GM21367 (cell line): Measurements from ENCODE around the gene GTF2A2.

ENCODE experiments used
- ATAC-seq: cut with Tn5 transposase; IDR thresholded peaks from one replicate; pipeline ENCODE4 v1.9.1; 2021; ENCODE audit not compliant: unreplicated experiment

The GTF2A2 gene

DNA sequence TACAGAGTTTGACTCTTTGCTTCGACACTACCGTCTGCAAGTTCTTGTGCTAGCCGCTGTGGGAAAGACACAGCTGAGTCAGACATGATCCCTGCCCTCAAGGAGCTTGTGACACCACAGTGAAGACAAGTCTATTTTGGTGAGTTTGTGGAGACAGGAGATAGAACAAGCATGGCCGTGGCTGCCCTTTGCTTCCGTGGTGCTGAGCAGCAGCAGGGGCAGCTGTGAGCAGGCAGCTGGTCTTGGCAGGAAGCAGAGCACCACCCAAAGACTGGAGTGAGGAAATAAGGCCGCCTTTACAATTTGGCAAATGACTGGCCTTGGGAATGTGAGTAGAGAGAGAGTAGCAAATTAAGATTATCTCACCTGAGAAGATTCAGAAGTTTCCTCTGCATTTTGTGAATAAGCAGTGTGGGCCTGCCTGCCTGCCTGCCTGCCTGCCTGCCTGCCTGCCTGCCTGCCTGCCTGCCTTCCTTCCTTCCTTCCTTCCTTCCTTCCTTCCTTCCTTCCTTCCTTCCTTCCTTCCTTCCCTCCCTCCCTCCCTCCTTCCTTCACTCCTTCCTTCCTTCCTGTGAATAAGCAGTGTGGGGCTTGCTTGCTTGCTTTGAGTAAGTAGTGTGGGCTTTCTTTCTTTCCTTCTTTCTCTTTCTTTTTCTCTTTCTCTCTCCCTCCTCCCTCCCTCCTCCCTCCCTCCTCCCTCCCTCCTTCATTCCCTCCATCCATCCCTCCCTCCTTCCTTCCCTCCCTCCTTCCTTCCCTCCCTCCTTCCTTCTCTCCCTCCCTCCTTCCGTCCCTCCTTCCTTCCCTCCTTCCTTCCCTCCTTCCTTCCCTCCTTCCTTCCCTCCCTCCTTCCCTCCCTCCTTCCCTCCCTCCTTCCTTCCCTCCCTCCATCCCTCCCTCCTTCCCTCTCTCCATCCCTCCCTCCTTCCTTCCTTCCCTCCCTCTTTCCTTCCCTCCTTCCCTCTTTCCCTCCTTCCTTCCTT lies 47.3 kb downstream of the GTF2A2 start:
- ATAC-seq = no peak

DNA sequence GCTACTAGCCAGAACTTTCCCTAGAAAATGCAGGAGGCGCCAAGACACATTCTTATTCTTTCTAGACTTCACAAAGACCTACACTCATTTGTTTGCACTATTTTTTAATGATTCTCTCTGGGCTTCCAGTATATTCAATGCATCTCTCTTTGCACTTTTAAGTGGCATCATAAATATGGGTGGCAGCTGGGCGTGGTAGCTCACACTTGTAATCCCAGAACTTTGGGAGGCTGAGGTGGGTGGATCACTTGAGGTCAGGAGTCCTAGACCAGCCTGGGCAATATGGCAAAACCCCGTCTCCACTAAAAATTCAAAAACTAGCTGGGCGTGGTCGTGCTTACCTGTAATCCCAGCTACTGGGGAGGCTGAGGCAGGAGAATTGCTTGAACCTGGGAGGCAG lies 51.3 kb downstream of the GTF2A2 start:
- ATAC-seq = no peak

DNA sequence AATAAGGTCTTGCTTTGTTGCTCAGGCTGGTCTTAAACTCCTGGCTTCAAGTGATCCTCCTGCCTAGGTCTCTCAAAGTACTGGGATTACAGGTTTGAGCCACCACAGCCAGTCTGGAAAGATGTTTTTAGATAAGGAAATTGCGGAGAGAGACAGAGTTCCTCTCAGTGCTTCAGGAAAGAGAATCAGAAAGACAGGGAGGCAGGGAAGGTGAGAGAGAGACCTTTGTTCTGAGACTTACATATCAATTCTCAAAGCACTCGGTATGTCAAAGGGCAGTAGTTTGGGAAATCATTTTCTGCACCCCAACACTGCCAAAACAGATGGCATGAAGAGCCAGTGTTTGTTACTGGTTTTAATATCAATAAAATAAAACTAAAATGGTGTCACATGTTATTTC lies 58.9 kb downstream of the GTF2A2 start:
- no peak for ATAC-seq

DNA sequence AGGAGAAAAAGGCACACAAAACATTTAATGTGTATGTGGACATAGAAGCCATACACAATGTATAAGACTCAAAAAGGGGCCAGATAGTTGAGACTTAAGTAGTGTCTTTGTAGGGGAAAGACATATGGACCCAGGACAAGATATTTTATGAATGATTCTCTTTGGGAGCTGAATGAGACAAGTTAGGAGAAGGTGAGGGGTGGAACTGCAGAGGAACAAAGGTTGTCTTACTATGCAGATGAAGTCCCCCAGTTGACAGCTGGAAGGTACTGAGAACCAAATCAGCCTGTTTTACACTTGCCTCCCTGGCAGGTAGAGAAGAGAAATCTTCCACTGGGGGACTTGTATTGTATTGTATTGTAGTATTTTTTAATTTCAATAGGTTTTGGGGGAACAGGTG lies 60.7 kb downstream of the GTF2A2 start:
- ATAC-seq = no peak

DNA sequence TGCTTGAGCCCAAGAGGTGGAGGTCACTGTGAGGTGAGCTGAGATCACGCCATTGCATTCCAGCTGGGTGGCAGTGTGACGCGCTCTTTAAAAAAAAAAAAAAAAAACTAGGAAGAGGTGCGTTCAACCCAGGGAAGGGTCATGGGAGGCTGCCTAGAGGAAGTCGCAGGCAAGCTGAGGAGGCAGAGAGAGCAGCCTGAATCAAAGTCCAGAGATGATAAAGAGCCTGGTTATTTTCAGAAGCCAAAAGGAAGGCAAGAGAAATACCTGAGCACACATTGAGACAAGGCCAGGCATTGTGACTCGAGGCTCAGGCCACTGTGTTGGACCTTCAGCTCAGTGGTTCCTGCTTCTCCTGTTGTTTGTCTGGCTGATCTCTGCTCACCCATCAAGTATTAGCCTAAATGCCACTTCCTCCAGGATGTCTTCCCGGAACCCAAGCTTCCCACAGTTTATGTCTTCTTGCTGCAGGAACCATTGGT lies 61.8 kb downstream of the GTF2A2 start:
- ATAC-seq = no peak

DNA sequence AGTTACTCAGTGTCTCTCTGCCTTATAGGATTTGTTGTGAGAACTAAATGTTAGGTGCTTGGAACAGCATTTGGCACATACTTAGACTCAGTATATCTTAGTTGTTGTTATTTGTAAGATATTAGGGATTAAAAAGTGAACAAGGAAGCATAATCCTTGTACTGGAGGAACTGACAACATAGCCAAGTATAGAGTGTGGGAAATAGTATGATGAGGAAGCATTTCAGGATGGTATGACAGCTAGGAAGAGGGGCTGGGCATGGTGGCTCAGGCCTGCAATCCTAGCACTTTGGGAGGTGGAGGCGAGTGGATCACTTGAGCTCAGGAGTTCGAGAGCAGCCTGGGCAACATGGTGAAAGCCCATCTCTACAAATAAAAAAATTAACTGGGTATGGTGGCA lies 62.3 kb downstream of the GTF2A2 start:
- ATAC-seq = no peak

DNA sequence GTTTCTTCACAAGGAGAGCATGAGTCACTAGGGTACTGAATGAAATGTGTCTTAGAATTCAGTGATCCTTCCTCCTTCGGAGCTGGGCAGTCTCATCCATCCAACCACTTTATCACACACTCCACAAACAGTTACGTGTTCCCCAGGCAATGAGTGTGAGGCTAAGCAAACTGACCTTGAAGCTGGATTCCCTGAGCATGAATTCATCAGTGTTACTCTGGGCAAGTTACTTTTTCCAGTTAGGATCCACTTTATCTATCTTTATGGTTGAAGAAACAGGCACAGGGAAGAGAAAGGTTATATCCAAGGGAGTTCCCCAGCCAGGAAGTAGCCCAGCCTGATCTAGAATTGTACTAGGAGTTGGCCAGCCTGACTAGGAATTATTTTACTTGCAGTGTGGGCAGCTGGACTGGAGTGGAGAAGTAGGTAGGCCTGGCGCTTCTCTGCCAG lies 62.8 kb downstream of the GTF2A2 start:
- no peak for ATAC-seq

DNA sequence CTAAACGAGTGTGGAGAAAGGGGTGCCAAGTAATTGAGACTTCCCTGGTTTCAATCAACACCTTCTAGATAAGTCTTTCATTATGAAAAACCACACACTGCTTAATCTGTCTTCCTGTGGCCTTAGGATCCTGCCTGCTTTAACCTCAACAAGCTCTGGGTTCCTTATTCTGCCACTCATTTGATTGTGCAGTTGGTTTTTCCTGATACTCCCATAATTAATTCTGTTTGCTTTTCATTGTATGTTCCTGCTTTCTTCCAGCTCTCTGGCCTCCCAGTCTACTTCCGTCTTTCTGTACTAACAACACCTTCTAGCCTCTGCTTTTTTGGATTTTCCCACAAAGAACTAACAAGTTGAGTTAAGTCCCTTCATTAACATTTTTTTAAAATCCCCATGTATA lies 66.0 kb downstream of the GTF2A2 start:
- ATAC-seq = no peak

DNA sequence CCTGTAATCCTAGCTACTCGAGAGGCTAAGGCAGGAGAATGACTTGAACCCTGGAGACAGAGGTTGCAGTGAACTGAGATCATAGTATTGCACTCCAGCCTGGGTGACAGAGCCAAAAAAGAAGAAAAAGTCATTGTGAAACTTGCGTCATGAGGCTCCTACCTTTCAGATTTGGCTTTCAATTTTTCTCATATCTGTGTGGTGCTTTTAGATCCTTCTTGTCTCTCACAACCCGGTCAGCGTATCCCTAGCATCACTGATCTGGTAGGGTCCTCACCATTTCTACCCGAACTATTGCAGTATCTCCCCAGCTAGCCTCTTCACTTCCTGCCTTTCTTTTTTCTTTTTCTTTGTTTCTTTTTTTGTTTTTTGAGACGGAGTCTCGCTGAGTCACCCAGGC lies 67.3 kb downstream of the GTF2A2 start:
- ATAC-seq = peak; percentile 48
